Transverse colon (tissue), 4 donors: ENCODE measurements around the gene OR52I2. TPM values are rescaled to one million over a fixed set of nuclear protein-coding genes. Genes with fewer than 3 reads are reported as not detected.

ENCODE experiments used
- DNase-seq: peaks from one replicate; pipeline ENCODE4 v3.0.0-alpha.2; 2019
- H3K27ac ChIP-seq, 4 donors: fragments of 200-600 bp; sonication (generic); 2 replicates each; pipeline ENCODE4 v1.5.1; 2016 to 2018; ENCODE audit warnings: inconsistent platforms in 4 of 4
- H3K27me3 ChIP-seq: fragments of 200-600 bp; sonication (generic); 2 replicates; pipeline ENCODE4 v1.5.1; 2017; ENCODE audit warnings: inconsistent platforms
- H3K36me3 ChIP-seq, 4 donors: fragments of 200-600 bp; sonication (generic); 2 replicates each; pipeline ENCODE4 v1.5.1; 2017 to 2019; ENCODE audit warnings: inconsistent platforms in 4 of 4
- H3K4me1 ChIP-seq, 4 donors: fragments of 200-600 bp; sonication (generic); 2 replicates each; pipeline ENCODE4 v1.5.1; 2017 to 2020; ENCODE audit warnings: inconsistent platforms in 4 of 4
- H3K4me3 ChIP-seq, 4 donors: fragments of 200-600 bp; sonication (generic); 1 replicate in 1 of 4; 2 replicates in 3 of 4; pipeline versions ENCODE4 v1.5.1 to v1.6.1; 2017 to 2019; ENCODE audit warnings: inconsistent platforms in 4 of 4
- H3K9me3 ChIP-seq, 2 donors: fragments of 200-600 bp; sonication (generic); 2 replicates each; pipeline ENCODE4 v1.5.1; 2017 to 2019; ENCODE audit warnings: inconsistent platforms in 2 of 2
- CTCF ChIP-seq, 5 experiments: fragments of 200-600 bp in 3 of 5; fragments of 450-650 bp in 2 of 5; sonication (generic) in 3 of 5; IDR thresholded peaks; 1 replicate in 2 of 5; 2 replicates in 3 of 5; pipeline ENCODE4 v1.5.1; 2016 to 2017; ENCODE audit warnings: antibody characterized with exemption in 5 of 5, inconsistent platforms in 3 of 5, mild to moderate bottlenecking in 2 of 5, moderate library complexity in 1 of 5
- EP300 ChIP-seq: sonication (generic); formaldehyde crosslinking; IDR thresholded peaks from one replicate; pipeline ENCODE4 v1.6.1; 2017; ENCODE audit warnings: antibody characterized with exemption, low read depth
- POLR2A ChIP-seq: fragments of 450-650 bp; IDR thresholded peaks from one replicate; pipeline ENCODE4 v1.6.1; 2016; ENCODE audit warnings: antibody characterized with exemption, mild to moderate bottlenecking, moderate library complexity
- POLR2AphosphoS5 ChIP-seq, 3 donors: sonication (generic); formaldehyde crosslinking; IDR thresholded peaks; one replicate each; pipeline ENCODE4 v1.6.1; 2016; ENCODE audit warnings: antibody characterized with exemption in 3 of 3
- WGBS, 2 donors: methylation state at CpG; one replicate each; pipeline ENCODE4 v1.1.5; 2018; ENCODE audit warnings: low coverage in 1 of 2; 5-methylcytosine and 5-hydroxymethylcytosine counted together
- in situ Hi-C, 4 donors: fragments of 200-750 bp; cut with MboI; loops; one replicate each; pipeline versions ENCODE4 v1.15.0 to v1.15.1; 2017; ENCODE audit warnings: low sequenced_read_pairs in 3 of 4, low pct_ligation_motif_present in 1 of 4, low pct_unique_long_range_greater_than_20kb in 1 of 4
- intact Hi-C: fragments of 100-400 bp; cut with DNase I; formaldehyde crosslinking; loops from one replicate; pipeline ENCODE4 v1.15.1; 2023; ENCODE audit warnings: low total_unique reads
- total RNA-seq, 4 donors: library from RNA; depleted of rRNA; stranded (reverse); fragments of >200 nt; gene quantifications; one replicate each; pipeline ENCODE4 v1.1.0, GENCODE V29; 2016

OR52I2 gene
- total RNA-seq, 4 donors from 2014 or later: not detected

GRCh38 chr11:4544891-4545290 is 36.7 kb upstream of the OR52I2 start, which contains the start of gene OR52M1:
Gene OR52M1 (plus strand): TSS chr11:4545191. CDS start chr11:4545191, 0 bp downstream.
- in situ Hi-C loops: no loop called here

GRCh38 chr11:4546878-4547277 is 34.7 kb upstream of the OR52I2 start:
- 52 to 83% methylated on average over 1 of the region's 1 CpG for WGBS, 2 donors
- Histone ChIP-seq H3K36me3 (no peaks in the 10 kb centered on the region), H3K4me1 (peaks cover 0 to 12% (median 0%) of the 10 kb centered on the region in 4 donors), H3K9me3 (no peaks in the 10 kb centered on the region), H3K4me3 (no peak overlapping the region), H3K27ac (peak overlapping the region in 2 of 4 donors; percentile 30 to 57), H3K27me3 (no peaks in the 10 kb centered on the region)
- TF ChIP-seq POLR2A (no peak), POLR2AphosphoS5 (IDR thresholded peaks at IDR 0.05) (peak in 1 of 3 donors; percentile 9), EP300 (no peak)
- no peak for DNase-seq
- intact Hi-C loops (loop anchor here (5.0 kb wide), 1 partner anchor 755 kb away; no protein-coding TSS in a partner anchor), in situ Hi-C loops (no loop called here)

More at GRCh38 chr11:4544891-4545290, 36.7 kb upstream of the OR52I2 start, which contains the start of gene OR52M1:
- Histone ChIP-seq H3K36me3 (no peaks in the 10 kb centered on the region), H3K4me1 (peaks cover 0 to 12% (median 0%) of the 10 kb centered on the region in 4 donors), H3K27ac (no peak within 1 kb of the TSS), H3K27me3 (no peaks in the 10 kb centered on the region), H3K9me3 (no peaks in the 10 kb centered on the region), H3K4me3 (no peak within 1 kb of the TSS)
- intact Hi-C loops: loop anchor here (5.0 kb wide), 1 partner anchor 753 kb away; no protein-coding TSS in a partner anchor
- TF ChIP-seq EP300 (no peak), CTCF (IDR thresholded peaks at IDR 0.05) (no peak), POLR2A (no peak), POLR2AphosphoS5 (IDR thresholded peaks at IDR 0.05) (no peak)
- DNase-seq: no peak
- WGBS, 2 donors: 74 to 86% methylated on average over 4 to 5 of the region's 5 CpGs

- no peak overlapping the region for H3K4me3 ChIP-seq
- peaks cover 0 to 12% (median 0%) of the 10 kb centered on the region in 4 donors for H3K4me1 ChIP-seq
- H3K27me3 ChIP-seq: no peaks in the 10 kb centered on the region
- in situ Hi-C loops: no loop called here
- DNase-seq: no peak
- no peaks in the 10 kb centered on the region for H3K36me3 ChIP-seq
- H3K9me3 ChIP-seq: no peaks in the 10 kb centered on the region
- TF ChIP-seq CTCF (IDR thresholded peaks at IDR 0.05) (no peak), EP300 (no peak), POLR2A (no peak), POLR2AphosphoS5 (IDR thresholded peaks at IDR 0.05) (no peak)
- peak overlapping the region in 2 of 4 donors; percentile 30 to 57 for H3K27ac ChIP-seq
- 69 to 73% methylated on average over 4 of the region's 4 CpGs for WGBS, 2 donors
- intact Hi-C loops: loop anchor here (5.0 kb wide), 1 partner anchor 755 kb away; no protein-coding TSS in a partner anchor
Measured at GRCh38 chr11:4547416-4547815, 34.1 kb upstream of the OR52I2 start.

- no peak for DNase-seq
- Histone ChIP-seq H3K4me3 (no peak overlapping the region), H3K9me3 (no peaks in the 10 kb centered on the region), H3K27ac (no peak overlapping the region), H3K36me3 (no peaks in the 10 kb centered on the region), H3K4me1 (peaks cover 0 to 11% (median 0%) of the 10 kb centered on the region in 4 donors), H3K27me3 (no peaks in the 10 kb centered on the region)
- in situ Hi-C loops (no loop called here), intact Hi-C loops (no loop called here)
- WGBS, 2 donors: 80 to 81% methylated on average over 2 to 8 of the region's 8 CpGs
- no peak for TF ChIP-seq POLR2AphosphoS5 (IDR thresholded peaks at IDR 0.05)
- peak in 1 of 5 experiments; percentile 25 for TF ChIP-seq CTCF (IDR thresholded peaks at IDR 0.05)
Measured at GRCh38 chr11:4551346-4551979, 30.1 kb upstream of the OR52I2 start.
